HG02943 (cell line): Measurements from ENCODE around the gene FLT4.

ENCODE experiments used
- ATAC-seq: cut with Tn5 transposase; IDR thresholded peaks from one replicate; pipeline ENCODE4 v1.9.1; 2021; ENCODE audit warnings: mild to moderate bottlenecking, low read depth, moderate library complexity; ENCODE audit not compliant: unreplicated experiment

FLT4 gene

GRCh38 chr5:180609817-180610550 lies 39.4 kb downstream of the FLT4 start:
- no peak for ATAC-seq

- ATAC-seq = no peak
These were observed 40.0 kb downstream of the FLT4 start for GRCh38 chr5:180609386-180609785.

- no peak for ATAC-seq
These were observed 40.7 kb downstream of the FLT4 start for GRCh38 chr5:180608572-180609310.

GRCh38 chr5:180607861-180608571 lies 41.4 kb downstream of the FLT4 start:
- ATAC-seq = no peak

GRCh38 chr5:180606215-180606785 lies 43.1 kb downstream of the FLT4 start:
- no peak for ATAC-seq

- ATAC-seq = no peak
These were observed 43.7 kb downstream of the FLT4 start for GRCh38 chr5:180605554-180606214.

- ATAC-seq = no peak
These were observed 45.1 kb downstream of the FLT4 start for GRCh38 chr5:180604271-180604670.

GRCh38 chr5:180603076-180603594 lies 46.3 kb downstream of the FLT4 start:
- no peak for ATAC-seq

GRCh38 chr5:180602481-180603075 lies 46.8 kb downstream of the FLT4 start:
- ATAC-seq = no peak

GRCh38 chr5:180601591-180602480 lies 47.6 kb downstream of the FLT4 start:
- ATAC-seq = no peak

GRCh38 chr5:180600554-180601041 lies 48.8 kb downstream of the FLT4 start:
- no peak for ATAC-seq

- no peak for ATAC-seq
These were observed 49.3 kb downstream of the FLT4 start for GRCh38 chr5:180599981-180600553.

GRCh38 chr5:180599590-180599914 lies 49.8 kb downstream of the FLT4 start:
- ATAC-seq = no peak

GRCh38 chr5:180598797-180599589 lies 50.4 kb downstream of the FLT4 start:
- ATAC-seq = no peak

GRCh38 chr5:180598316-180598701 lies 51.1 kb downstream of the FLT4 start:
- ATAC-seq = no peak

- ATAC-seq = no peak
These were observed 52.6 kb downstream of the FLT4 start for GRCh38 chr5:180596668-180597231.

- no peak for ATAC-seq
These were observed 53.2 kb downstream of the FLT4 start for GRCh38 chr5:180596115-180596667.
